HCT116 (cell line): ENCODE measurements around the gene CREB3L4. TPM values are rescaled to one million over a fixed set of nuclear protein-coding genes. Genes with fewer than 3 reads are reported as not detected.

Source experiments
- ATAC-seq: fragments of 200-7000 bp; cut with Tn5 transposase; 2 replicates; pipeline ENCODE4 v1.9.1; 2020; ENCODE audit warnings: mild to moderate bottlenecking, moderate library complexity
- BruUV-seq: library from RNA; stranded (reverse); fragments of 400-500 nt; replicated peaks from 2 replicates; lab custom pipeline; 2021; lab: Mats Ljungman, UMichigan
- CTCF ChIA-PET: fragments of 300-600 bp; sonication (Branson Sonifier 250); formaldehyde crosslinking; loops from one replicate; lab custom pipeline; 2021; ENCODE audit warnings: antibody characterized with exemption; lab: Charles Lee
- POLR2A ChIA-PET: fragments of 300-600, 350-600 bp; sonication (Branson Sonifier 250); formaldehyde crosslinking; loops from one replicate; lab custom pipeline; 2021; ENCODE audit warnings: antibody characterized with exemption; lab: Charles Lee
- RAD21 ChIA-PET, 2 experiments: fragments of 300-600 bp; sonication (Branson Sonifier 250); formaldehyde crosslinking; loops; one replicate each; lab custom pipeline; 2023; ENCODE audit warnings: low total read pairs in 2 of 2; ENCODE audit not compliant: uncharacterized antibody in 2 of 2, unreplicated experiment in 2 of 2, low non-redundant PET in 1 of 2; lab: Charles Lee
- DNase-seq: peaks from one replicate; pipeline ENCODE4 v3.0.0-alpha.2; 2010; ENCODE audit warnings: low read depth, low spot score
- H2AFZ ChIP-seq: fragments of 200-600 bp; shearing (Covaris generic), sonication (generic); 2 replicates; pipeline ENCODE4 v1.6.1; 2017; ENCODE audit warnings: low read depth, mixed run types, mixed read lengths, antibody characterized with exemption, low read length; ENCODE audit not compliant: poor library complexity, severe bottlenecking
- H3K27ac ChIP-seq: 2 replicates; pipeline ENCODE4 v1.5.1; 2012; ENCODE audit warnings: low read depth, low read length
- H3K27me3 ChIP-seq: fragments of 200-600 bp; sonication (generic); 2 replicates; pipeline ENCODE4 v1.6.1; 2016; ENCODE audit warnings: mixed run types, low read length, mixed read lengths; ENCODE audit not compliant: insufficient read depth
- H3K36me3 ChIP-seq, 2 experiments: fragments of 200-500 bp in 1 of 2; fragments of 200-600 bp in 1 of 2; sonication (Bioruptor generic) in 1 of 2; sonication (generic) in 1 of 2; 2 replicates each; pipeline versions ENCODE4 v1.5.1 to v1.6.1; 2014 to 2016; ENCODE audit warnings: low read length in 2 of 2, inconsistent platforms in 1 of 2, mixed read lengths in 1 of 2, mixed run types in 1 of 2; ENCODE audit not compliant: insufficient read depth in 2 of 2, control insufficient read depth in 1 of 2
- H3K4me1 ChIP-seq, 2 experiments: fragments of 200-600 bp in 1 of 2; sonication (generic) in 1 of 2; 2 replicates each; pipeline versions ENCODE4 v1.5.1 to v1.6.1; 2012 to 2017; ENCODE audit warnings: low read length in 2 of 2, inconsistent platforms in 1 of 2, mild to moderate bottlenecking in 1 of 2, mixed read lengths in 1 of 2, mixed run types in 1 of 2, moderate library complexity in 1 of 2; ENCODE audit not compliant: insufficient read depth in 2 of 2, control insufficient read depth in 1 of 2
- H3K4me2 ChIP-seq: fragments of 200-600 bp; sonication (generic); 2 replicates; pipeline ENCODE4 v1.6.1; 2017; ENCODE audit warnings: mixed run types, low read length, mixed read lengths
- H3K4me3 ChIP-seq, 2 experiments: fragments of 200-600 bp in 1 of 2; sonication (generic) in 1 of 2; replicated peaks in 1 of 2; 2 replicates each; pipeline ENCODE4 v1.5.1; 2011 to 2016; ENCODE audit warnings: low read length in 2 of 2, control low read depth in 1 of 2, low read depth in 1 of 2, mild to moderate bottlenecking in 1 of 2, mixed read lengths in 1 of 2, mixed run types in 1 of 2
- H3K79me2 ChIP-seq: fragments of 200-600 bp; sonication (generic); 2 replicates; pipeline ENCODE4 v1.6.1; 2017; ENCODE audit warnings: mild to moderate bottlenecking, mixed run types, low read length, moderate library complexity, mixed read lengths; ENCODE audit not compliant: insufficient read depth
- H3K9ac ChIP-seq: fragments of 200-600 bp; sonication (generic); 2 replicates; pipeline ENCODE4 v1.6.1; 2016; ENCODE audit warnings: low read length, mixed read lengths
- H3K9me2 ChIP-seq: fragments of 200-600 bp; sonication (generic), shearing (Covaris generic); 2 replicates; pipeline ENCODE4 v1.6.1; 2017; ENCODE audit warnings: mixed run types, mild to moderate bottlenecking, moderate library complexity; ENCODE audit not compliant: insufficient read depth
- H3K9me3 ChIP-seq, 2 experiments: fragments of 200-500 bp in 1 of 2; fragments of 200-600 bp in 1 of 2; sonication (Bioruptor generic) in 1 of 2; sonication (generic) in 1 of 2; 2 replicates each; pipeline ENCODE4 v1.6.1; 2014 to 2017; ENCODE audit warnings: low read length in 2 of 2, mixed read lengths in 2 of 2, inconsistent platforms in 1 of 2, low read depth in 1 of 2, mild to moderate bottlenecking in 1 of 2, mixed run types in 1 of 2, moderate library complexity in 1 of 2; ENCODE audit not compliant: control insufficient read depth in 1 of 2, insufficient read depth in 1 of 2
- H4K20me1 ChIP-seq: fragments of 200-600 bp; sonication (generic), shearing (Covaris generic); 2 replicates; pipeline ENCODE4 v1.6.1; 2017; ENCODE audit warnings: mixed run types, mild to moderate bottlenecking, moderate library complexity; ENCODE audit not compliant: insufficient read depth
- ATF3 ChIP-seq: IDR thresholded peaks from 2 replicates; pipeline ENCODE4 v1.6.1; 2012
- CBX3 ChIP-seq: IDR thresholded peaks from 2 replicates; pipeline ENCODE4 v1.6.1; 2012; ENCODE audit warnings: low read depth
- CEBPB ChIP-seq: IDR thresholded peaks from 2 replicates; pipeline ENCODE4 v1.6.1; 2012; ENCODE audit warnings: low read depth
- ELF1 ChIP-seq: IDR thresholded peaks from 2 replicates; pipeline ENCODE4 v1.6.1; 2012; ENCODE audit warnings: low read depth, borderline replicate concordance
- EZH2 ChIP-seq: fragments of 200-600 bp; sonication (generic); IDR thresholded peaks from 2 replicates; pipeline ENCODE4 v1.6.1; 2017; ENCODE audit warnings: antibody characterized with exemption, mixed run types
- JUND ChIP-seq: IDR thresholded peaks from 2 replicates; pipeline ENCODE4 v1.6.1; 2012
- MAX ChIP-seq: IDR thresholded peaks from 2 replicates; pipeline ENCODE4 v1.6.1; 2012
- POLR2A ChIP-seq: IDR thresholded peaks from 2 replicates; pipeline ENCODE4 v1.7.0; 2011; ENCODE audit warnings: borderline replicate concordance; ENCODE audit not compliant: insufficient read depth, insufficient read length; ENCODE audit errors: extremely low read depth
- REST ChIP-seq: IDR thresholded peaks from 2 replicates; pipeline ENCODE4 v1.6.1; 2012; ENCODE audit warnings: low read depth
- SRF ChIP-seq: IDR thresholded peaks from 2 replicates; pipeline ENCODE4 v1.6.1; 2012; ENCODE audit warnings: low read depth
- TCF7L2 ChIP-seq: IDR thresholded peaks from 2 replicates; pipeline ENCODE4 v1.7.0; 2011; ENCODE audit warnings: borderline replicate concordance, inconsistent platforms; ENCODE audit not compliant: insufficient read depth, insufficient read length; ENCODE audit errors: extremely low read depth
- YY1 ChIP-seq: IDR thresholded peaks from 2 replicates; pipeline ENCODE4 v1.6.1; 2011; ENCODE audit warnings: low read length, low read depth, moderate library complexity, mild to moderate bottlenecking; ENCODE audit not compliant: insufficient replicate concordance; ENCODE audit errors: extremely low read depth
- ZNF274 ChIP-seq: fragments of 200-500 bp; sonication (Bioruptor generic); IDR thresholded peaks from 2 replicates; pipeline ENCODE4 v1.6.1; 2014; ENCODE audit warnings: mild to moderate bottlenecking, low read depth, low read length, inconsistent platforms
- intact Hi-C: fragments of 100-400 bp; cut with micrococcal nuclease; formaldehyde crosslinking; loops from 2 replicates; pipeline ENCODE4 v1.10.0; 2022
- total RNA-seq: library from RNA; stranded (reverse); gene quantifications from one replicate; pipeline ENCODE4 v1.2.1, GENCODE V29; 2021; ENCODE audit not compliant: unreplicated experiment

CREB3L4 gene
- total RNA-seq, 1 experiment from 2014 or later = 15.3 TPM

- Histone ChIP-seq H3K79me2 (peaks cover 54% of the 10 kb centered on the region), H3K9ac (no peak overlapping the region), H2AFZ (no peak overlapping the region), H3K4me2 (no peak overlapping the region), H3K4me1 (peaks cover 19 to 49% of the 10 kb centered on the region in 2 experiments), H3K27me3 (no peaks in the 10 kb centered on the region), H3K36me3 (peaks cover 5 to 11% of the 10 kb centered on the region in 2 experiments; a peak in 1 of 4 replicates), H3K27ac (no peak overlapping the region), H3K9me2 (no peaks in the 10 kb centered on the region), H3K9me3 (no peaks in the 10 kb centered on the region), H4K20me1 (no peaks in the 10 kb centered on the region), H3K4me3 (no peak overlapping the region)
- TF ChIP-seq SRF = no peak
- no peak for TF ChIP-seq TCF7L2
- intact Hi-C loops = loop anchor here (5.0 kb wide), 1 partner anchor 178 kb away; no protein-coding TSS in a partner anchor
- ChIA-PET RAD21 (no interaction called here), POLR2A (no interaction called here), CTCF (no interaction called here)
- DNase-seq (no peak), ATAC-seq (no peak)
- no TSS peak for BruUV-seq
These were observed 7.5 kb upstream of the CREB3L4 start for GRCh38 chr1:153960206-153960605.

- no peak overlapping the region for H2AFZ ChIP-seq
- no peak overlapping the region for H3K9ac ChIP-seq
- H3K4me1 ChIP-seq = peaks cover 26 to 60% of the 10 kb centered on the region in 2 experiments
- TF ChIP-seq POLR2A = no peak
- no peak for TF ChIP-seq EZH2
- TF ChIP-seq ELF1 = no peak
- no peak for TF ChIP-seq CBX3
- TF ChIP-seq JUND = no peak
- no peak for TF ChIP-seq ATF3
- no peak for TF ChIP-seq YY1
- TF ChIP-seq MAX = no peak
- TF ChIP-seq REST = no peak
- TF ChIP-seq ZNF274 = no peak
- no peak for TF ChIP-seq CEBPB
- BruUV-seq = no TSS peak
- H3K9me3 ChIP-seq = no peaks in the 10 kb centered on the region
- ChIA-PET CTCF (no interaction called here), RAD21 (no interaction called here), POLR2A (no interaction called here)
- H3K36me3 ChIP-seq = peaks cover 5 to 11% of the 10 kb centered on the region in 2 experiments; a peak in 1 of 4 replicates
- DNase-seq (no peak), ATAC-seq (no peak)
- H3K4me3 ChIP-seq = no peak overlapping the region; a peak in 1 of 4 replicates
- H3K9me2 ChIP-seq = no peaks in the 10 kb centered on the region
- intact Hi-C loops = loop anchor here (5.0 kb wide), 1 partner anchor 179 kb away; no protein-coding TSS in a partner anchor
- H3K27ac ChIP-seq = peak overlapping the region; percentile 93; the same call in 1 of the 2 replicates
- no peaks in the 10 kb centered on the region for H4K20me1 ChIP-seq
- H3K79me2 ChIP-seq = peaks cover 51% of the 10 kb centered on the region
- peak overlapping the region; percentile 86 for H3K4me2 ChIP-seq
- H3K27me3 ChIP-seq = no peaks in the 10 kb centered on the region
These were observed 6.3 kb upstream of the CREB3L4 start for GRCh38 chr1:153961421-153961820.
